ENCODE data around the gene ANXA5. TPM values are rescaled to one million over a fixed set of nuclear protein-coding genes. Genes with fewer than 3 reads are reported as not detected.

Gene ANXA5
- total RNA-seq, 6 experiments from 2014 or later = 52.2 to 216 (median 97.8) TPM

GRCh38 chr4:121706595-121707021 is 9.8 kb upstream of the ANXA5 start:
- Histone ChIP-seq H3K27ac (no peak overlapping the region), H3K36me3 (no peaks in the 10 kb centered on the region), H3K27me3 (no peaks in the 10 kb centered on the region), H3K4me1 (no peaks in the 10 kb centered on the region), H3K9me3 (no peaks in the 10 kb centered on the region), H3K4me3 (no peak overlapping the region)
- TF ChIP-seq POLR2A (IDR thresholded peaks at IDR 0.05) = no peak
- TF ChIP-seq, protein P1, sequence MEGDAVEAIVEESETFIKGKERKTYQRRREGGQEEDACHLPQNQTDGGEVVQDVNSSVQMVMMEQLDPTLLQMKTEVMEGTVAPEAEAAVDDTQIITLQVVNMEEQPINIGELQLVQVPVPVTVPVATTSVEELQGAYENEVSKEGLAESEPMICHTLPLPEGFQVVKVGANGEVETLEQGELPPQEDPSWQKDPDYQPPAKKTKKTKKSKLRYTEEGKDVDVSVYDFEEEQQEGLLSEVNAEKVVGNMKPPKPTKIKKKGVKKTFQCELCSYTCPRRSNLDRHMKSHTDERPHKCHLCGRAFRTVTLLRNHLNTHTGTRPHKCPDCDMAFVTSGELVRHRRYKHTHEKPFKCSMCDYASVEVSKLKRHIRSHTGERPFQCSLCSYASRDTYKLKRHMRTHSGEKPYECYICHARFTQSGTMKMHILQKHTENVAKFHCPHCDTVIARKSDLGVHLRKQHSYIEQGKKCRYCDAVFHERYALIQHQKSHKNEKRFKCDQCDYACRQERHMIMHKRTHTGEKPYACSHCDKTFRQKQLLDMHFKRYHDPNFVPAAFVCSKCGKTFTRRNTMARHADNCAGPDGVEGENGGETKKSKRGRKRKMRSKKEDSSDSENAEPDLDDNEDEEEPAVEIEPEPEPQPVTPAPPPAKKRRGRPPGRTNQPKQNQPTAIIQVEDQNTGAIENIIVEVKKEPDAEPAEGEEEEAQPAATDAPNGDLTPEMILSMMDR (IDR thresholded peaks at IDR 0.05) = no peak
- no peak for ATAC-seq
- no peak for DNase-seq
- 60% methylated on average over 4 of the region's 4 CpGs for WGBS (ENCODE audit: insufficient coverage, low coverage, low lambda C conversion rate, missing lambda C conversion rate)
- intact Hi-C loops (cut with DNase I) = no loop called here

DNA sequence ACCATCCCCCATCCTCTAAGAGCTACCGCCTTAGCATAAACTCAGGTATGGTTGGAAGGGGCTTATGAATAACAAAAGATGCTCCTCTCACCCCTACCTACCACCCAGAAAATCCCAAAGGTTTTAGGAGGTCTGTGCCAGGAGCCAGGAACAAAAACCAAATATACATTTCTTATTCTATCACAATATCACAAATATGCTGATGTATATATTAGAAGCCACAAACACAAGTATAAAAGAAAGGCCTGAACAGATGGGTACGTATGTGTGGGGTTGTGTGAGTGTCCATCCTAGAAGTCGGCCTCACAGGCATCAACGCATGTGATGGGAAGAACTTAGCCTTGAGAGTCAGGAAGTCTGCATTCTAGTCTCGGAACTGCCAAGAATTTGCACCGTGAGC is 8.7 kb upstream of the ANXA5 start:
- H3K27ac ChIP-seq = no peak overlapping the region
- TF ChIP-seq, protein P1 (IDR thresholded peaks at IDR 0.05) = no peak
- no peak for TF ChIP-seq POLR2A (IDR thresholded peaks at IDR 0.05)
- DNase-seq (no peak), ATAC-seq (no peak)
- intact Hi-C loops (cut with DNase I) = no loop called here
- H3K4me1 ChIP-seq = no peaks in the 10 kb centered on the region
- H3K4me3 ChIP-seq = no peak overlapping the region
- no peaks in the 10 kb centered on the region for H3K9me3 ChIP-seq
- 67% methylated on average over 6 of the region's 6 CpGs for WGBS (ENCODE audit: insufficient coverage, low coverage, low lambda C conversion rate, missing lambda C conversion rate)
- no peaks in the 10 kb centered on the region for H3K36me3 ChIP-seq
- no peaks in the 10 kb centered on the region for H3K27me3 ChIP-seq

GRCh38 chr4:121702136-121702535 is 5.4 kb upstream of the ANXA5 start:
- no peaks in the 10 kb centered on the region for H3K27me3 ChIP-seq
- no peak for ATAC-seq
- H3K27ac ChIP-seq = no peak overlapping the region
- H3K9me3 ChIP-seq = no peaks in the 10 kb centered on the region
- intact Hi-C loops (cut with DNase I) = no loop called here
- H3K36me3 ChIP-seq = no peaks in the 10 kb centered on the region
- H3K4me1 ChIP-seq = peaks cover 0 to 6% (median 0%) of the 10 kb centered on the region in 4 donors
- 68% methylated on average over 3 of the region's 4 CpGs for WGBS (ENCODE audit: insufficient coverage, low coverage, low lambda C conversion rate, missing lambda C conversion rate)
- no peak for DNase-seq
- TF ChIP-seq POLR2A (IDR thresholded peaks at IDR 0.05) = no peak
- H3K4me3 ChIP-seq = no peak overlapping the region

DNA sequence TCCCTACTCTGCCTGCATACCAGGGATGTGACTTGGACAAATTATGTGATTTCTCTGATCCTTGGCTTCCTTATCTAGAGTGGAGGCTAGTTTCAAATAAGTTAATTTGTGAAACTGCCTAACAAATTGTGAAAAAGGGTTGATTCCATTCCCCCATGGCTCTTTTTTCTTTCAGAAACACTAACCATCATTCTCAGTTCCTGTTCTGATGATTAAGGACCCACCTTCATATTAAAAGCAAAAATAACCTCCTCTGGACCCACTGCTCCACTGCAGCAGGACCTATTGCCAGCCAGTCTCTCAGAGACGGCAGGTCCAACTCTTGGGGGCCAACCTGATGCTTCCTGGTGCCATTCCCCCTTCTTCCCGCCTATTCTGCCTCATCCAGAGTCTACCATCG is 4.5 kb upstream of the ANXA5 start:
- Histone ChIP-seq H3K27me3 (no peaks in the 10 kb centered on the region), H3K36me3 (no peaks in the 10 kb centered on the region), H3K4me3 (no peak overlapping the region), H3K27ac (no peak overlapping the region), H3K4me1 (peaks cover 0 to 6% (median 0%) of the 10 kb centered on the region in 4 donors), H3K9me3 (no peaks in the 10 kb centered on the region)
- WGBS (ENCODE audit: insufficient coverage, low coverage, low lambda C conversion rate, missing lambda C conversion rate) = 77% methylated on average over 3 of the region's 3 CpGs
- DNase-seq (no peak), ATAC-seq (no peak)
- TF ChIP-seq POLR2A (IDR thresholded peaks at IDR 0.05) = no peak
- TF ChIP-seq, protein P1 (IDR thresholded peaks at IDR 0.05) = no peak
- intact Hi-C loops (cut with DNase I) = no loop called here

GRCh38 chr4:121698236-121698671 is 1.5 kb upstream of the ANXA5 start:
- Histone ChIP-seq H3K27ac (no peak overlapping the region), H3K36me3 (no peaks in the 10 kb centered on the region), H3K4me3 (no peak overlapping the region), H3K9me3 (no peaks in the 10 kb centered on the region), H3K4me1 (peaks cover 0 to 18% (median 0%) of the 10 kb centered on the region in 4 donors), H3K27me3 (no peaks in the 10 kb centered on the region)
- TF ChIP-seq POLR2A (IDR thresholded peaks at IDR 0.05) = no peak
- TF ChIP-seq, protein P1 (IDR thresholded peaks at IDR 0.05) = no peak
- no peak for DNase-seq
- 26% methylated on average over 4 of the region's 5 CpGs for WGBS (ENCODE audit: insufficient coverage, low coverage, low lambda C conversion rate, missing lambda C conversion rate)
- intact Hi-C loops (cut with DNase I) = no loop called here
- no peak for ATAC-seq

Data from right lobe of liver (tissue), 6 donors.